NCI-H510A (cell line): ENCODE measurements around the gene LDB1.

Source experiments
- DNase-seq: peaks from one replicate; lab custom pipeline; 2025; lab: John Stamatoyannopoulos, UW

Gene LDB1, protein sequence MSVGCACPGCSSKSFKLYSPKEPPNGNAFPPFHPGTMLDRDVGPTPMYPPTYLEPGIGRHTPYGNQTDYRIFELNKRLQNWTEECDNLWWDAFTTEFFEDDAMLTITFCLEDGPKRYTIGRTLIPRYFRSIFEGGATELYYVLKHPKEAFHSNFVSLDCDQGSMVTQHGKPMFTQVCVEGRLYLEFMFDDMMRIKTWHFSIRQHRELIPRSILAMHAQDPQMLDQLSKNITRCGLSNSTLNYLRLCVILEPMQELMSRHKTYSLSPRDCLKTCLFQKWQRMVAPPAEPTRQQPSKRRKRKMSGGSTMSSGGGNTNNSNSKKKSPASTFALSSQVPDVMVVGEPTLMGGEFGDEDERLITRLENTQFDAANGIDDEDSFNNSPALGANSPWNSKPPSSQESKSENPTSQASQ

DNA sequence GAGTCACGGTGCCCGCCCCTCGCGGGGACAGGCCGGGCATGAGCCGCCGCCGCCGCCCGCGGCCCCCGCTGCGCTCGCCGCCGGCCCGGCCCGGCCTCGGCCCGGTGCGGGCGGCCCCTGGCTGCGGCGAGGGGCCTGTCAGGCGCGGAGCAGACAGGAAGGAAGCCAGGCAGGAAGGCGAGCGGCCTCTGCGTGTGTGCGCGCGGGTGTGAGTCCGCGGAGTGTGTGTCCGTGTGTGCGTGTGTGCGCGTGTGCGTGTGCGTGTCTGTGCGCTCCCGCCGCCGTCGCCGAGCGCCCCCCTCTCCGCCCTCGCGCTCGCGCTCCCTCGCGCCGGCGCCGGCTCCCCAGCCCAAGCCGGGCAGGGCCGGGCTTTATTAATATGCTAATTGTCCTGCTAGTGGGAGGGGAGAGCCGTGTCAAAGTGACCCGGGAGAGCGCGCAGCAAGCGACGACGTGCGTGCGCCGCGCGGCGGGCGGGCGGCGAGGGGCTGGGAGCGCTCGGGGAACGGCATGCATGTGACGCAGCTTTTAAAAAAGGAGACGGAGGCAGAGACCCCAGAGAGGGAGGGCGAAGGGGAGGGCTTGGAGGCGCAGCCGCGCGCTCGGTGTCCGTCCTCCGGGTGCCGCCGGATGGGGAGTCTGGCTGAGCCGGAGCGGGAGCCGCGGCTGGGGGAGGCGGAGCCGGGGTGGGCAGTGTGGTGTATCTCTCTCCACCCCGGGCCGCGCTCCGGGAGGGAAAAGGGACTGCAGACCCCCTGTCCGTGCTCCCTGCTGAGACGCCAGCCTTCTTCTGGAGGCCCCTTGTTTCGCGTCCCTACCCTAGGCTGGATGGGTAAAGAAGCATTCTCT lies at the start of gene LDB1:
Gene LDB1 (minus strand): TSS at position 227 of the 849 bp plus-strand sequence. CDS start 258 bp downstream, outside the sequence.
- DNase-seq, result peak; percentile 67

- DNase-seq, result no peak
These were observed 47.7 kb upstream of the LDB1 start for GRCh38 chr10:102167861-102168260.

GRCh38 chr10:102163342-102163989 lies 43.3 kb upstream of the LDB1 start:
- DNase-seq, result no peak

DNA sequence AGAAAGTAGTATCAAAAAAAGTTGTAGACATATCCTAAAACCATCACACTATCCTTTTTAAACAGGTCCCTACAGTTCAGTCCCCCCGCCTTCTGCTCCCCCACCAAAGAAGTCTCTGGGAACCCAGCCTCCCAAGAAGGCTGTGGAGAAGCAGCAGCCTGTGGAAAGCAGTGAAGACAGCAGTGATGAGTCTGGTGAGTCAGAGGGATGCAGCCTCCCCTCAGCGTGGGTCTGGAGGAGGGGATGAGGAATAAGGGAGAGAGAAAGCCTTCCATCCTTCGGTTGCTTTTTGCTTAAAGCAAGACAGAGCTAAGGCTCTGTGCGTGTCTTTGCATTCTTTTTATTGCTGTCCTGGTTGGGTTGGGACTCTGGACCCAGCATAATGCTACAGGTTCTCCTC lies 39.7 kb upstream of the LDB1 start:
- DNase-seq, result no peak

DNA sequence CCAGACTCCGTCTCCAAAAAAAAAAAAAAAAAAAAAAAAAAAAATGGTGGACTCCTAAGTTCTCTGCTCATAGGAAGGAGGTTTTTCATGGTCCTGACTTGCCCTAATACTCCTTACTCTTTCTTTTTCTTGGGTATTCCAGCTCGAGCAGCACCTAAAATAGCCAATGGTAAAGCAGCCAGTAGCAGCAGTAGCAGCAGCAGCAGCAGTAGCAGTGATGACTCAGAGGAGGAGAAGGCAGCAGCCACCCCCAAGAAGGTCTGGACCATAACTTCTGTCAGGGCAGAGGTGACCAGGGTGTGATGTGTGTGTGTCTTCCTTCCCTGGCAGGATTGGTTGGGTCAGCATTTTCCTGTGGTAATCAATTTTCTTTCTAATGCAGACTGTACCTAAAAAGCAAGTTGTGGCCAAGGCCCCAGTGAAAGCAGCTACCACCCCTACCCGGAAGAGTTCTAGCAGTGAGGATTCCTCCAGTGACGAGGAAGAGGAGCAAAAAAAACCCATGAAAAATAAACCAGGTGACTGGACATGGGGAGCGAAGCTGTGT lies 39.0 kb upstream of the LDB1 start:
- DNase-seq, result no peak

DNA sequence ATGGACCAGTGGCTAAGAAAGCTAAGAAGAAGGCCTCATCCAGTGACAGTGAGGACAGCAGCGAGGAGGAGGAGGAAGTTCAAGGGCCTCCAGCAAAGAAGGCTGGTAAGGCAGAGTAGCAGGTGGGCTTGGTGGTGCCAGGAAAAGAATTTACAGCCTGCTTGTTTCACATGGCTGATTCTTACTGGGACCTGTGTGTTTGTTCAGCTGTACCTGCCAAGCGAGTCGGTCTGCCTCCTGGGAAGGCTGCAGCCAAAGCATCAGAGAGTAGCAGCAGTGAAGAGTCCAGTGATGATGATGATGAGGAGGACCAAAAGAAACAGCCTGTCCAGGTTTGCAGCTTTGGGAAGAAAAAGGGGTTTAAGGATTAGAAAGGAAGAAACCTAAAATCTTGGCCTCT lies 37.1 kb upstream of the LDB1 start:
- DNase-seq, result peak; percentile 67

- DNase-seq, result no peak
These were observed 34.4 kb upstream of the LDB1 start for GRCh38 chr10:102154466-102155116.

GRCh38 chr10:102153093-102153620 lies 33.0 kb upstream of the LDB1 start:
- no peak for DNase-seq

DNA sequence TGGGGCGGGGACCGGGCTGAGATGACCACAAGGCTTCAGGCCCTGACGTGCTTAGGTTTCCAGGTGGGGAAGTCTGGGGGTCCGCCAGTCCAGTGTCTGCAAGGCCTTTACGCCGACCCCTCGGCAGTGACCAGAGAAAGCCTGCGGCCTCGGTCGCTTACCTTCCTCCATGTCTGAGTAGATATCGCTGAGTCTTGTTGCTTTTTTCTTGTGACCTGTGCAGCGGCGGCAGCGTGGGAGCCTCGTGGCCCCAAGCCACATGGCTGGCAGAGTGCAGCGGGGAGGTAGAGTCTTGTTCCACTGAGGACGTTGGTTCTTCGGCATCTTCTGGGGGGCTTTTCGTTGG lies 32.4 kb upstream of the LDB1 start:
- DNase-seq, result no peak

- DNase-seq, result peak; percentile 96
These were observed 31.8 kb upstream of the LDB1 start, which contains the start of gene NOLC1 for GRCh38 chr10:102151774-102152544. Gene NOLC1 (plus strand): TSS chr10:102152389. CDS start chr10:102152411, 22 bp downstream.

DNA sequence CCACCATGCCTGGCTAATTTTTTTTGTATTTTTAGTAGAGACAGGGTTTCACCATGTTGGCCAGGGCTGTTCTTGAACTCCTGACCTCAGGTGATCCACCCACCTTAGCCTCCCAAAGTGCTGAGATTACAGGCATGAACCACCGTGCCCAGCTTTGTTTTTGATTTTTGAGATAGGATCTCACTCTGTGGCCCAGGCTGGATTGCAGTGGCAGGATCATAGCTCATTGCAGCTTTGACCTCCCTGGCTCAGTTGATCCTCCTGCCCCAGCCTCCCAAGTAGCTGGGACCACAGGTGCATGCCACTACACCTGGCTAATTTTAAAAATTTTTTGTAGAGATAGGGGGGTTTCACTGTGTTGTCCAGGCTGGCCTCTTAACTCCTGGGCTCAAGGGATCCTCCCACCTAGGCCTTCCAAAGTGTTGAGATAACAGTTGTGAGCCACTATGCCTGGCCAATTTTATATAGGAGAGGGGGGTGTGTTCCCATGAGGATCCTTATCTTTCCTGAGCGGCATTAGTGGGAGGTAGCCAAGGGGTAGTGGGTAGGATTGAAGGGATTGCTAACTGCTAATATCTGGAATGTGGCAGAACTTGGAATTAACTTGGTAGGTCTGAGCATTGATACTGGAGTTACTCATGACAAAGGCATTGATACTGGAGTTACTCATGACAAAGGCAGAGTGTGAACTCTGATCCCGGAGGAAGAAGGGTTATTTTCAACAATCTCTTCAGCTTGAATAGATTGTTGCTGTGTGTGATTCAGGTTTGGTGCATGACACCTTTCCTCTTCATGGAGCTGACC lies 31.0 kb upstream of the LDB1 start:
- DNase-seq, result no peak

GRCh38 chr10:102148275-102148674 lies 28.1 kb upstream of the LDB1 start:
- DNase-seq, result no peak

GRCh38 chr10:102147561-102147960 lies 27.4 kb upstream of the LDB1 start:
- DNase-seq, result no peak

- no peak for DNase-seq
These were observed 26.8 kb upstream of the LDB1 start for GRCh38 chr10:102146971-102147428.

DNA sequence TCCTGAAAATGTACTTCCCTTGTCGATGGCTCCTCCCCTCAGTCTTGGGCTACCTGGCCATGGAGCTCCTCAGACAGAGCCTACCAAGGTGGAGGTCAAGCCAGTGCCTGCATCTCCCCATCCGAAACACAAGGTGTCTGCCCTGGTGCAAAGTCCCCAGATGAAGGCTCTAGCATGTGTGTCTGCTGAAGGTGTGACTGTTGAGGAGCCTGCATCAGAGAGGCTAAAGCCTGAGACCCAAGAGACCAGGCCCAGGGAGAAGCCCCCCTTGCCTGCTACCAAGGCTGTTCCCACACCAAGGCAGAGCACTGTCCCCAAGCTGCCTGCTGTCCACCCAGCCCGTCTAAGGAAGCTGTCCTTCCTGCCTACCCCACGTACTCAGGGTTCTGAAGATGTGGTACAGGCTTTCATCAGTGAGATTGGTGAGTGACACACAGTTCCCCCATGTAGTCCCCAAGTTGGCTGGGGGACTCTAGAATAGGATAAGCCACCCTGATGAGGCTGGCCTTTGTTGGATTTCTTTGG lies 21.5 kb upstream of the LDB1 start:
- no peak for DNase-seq

DNA sequence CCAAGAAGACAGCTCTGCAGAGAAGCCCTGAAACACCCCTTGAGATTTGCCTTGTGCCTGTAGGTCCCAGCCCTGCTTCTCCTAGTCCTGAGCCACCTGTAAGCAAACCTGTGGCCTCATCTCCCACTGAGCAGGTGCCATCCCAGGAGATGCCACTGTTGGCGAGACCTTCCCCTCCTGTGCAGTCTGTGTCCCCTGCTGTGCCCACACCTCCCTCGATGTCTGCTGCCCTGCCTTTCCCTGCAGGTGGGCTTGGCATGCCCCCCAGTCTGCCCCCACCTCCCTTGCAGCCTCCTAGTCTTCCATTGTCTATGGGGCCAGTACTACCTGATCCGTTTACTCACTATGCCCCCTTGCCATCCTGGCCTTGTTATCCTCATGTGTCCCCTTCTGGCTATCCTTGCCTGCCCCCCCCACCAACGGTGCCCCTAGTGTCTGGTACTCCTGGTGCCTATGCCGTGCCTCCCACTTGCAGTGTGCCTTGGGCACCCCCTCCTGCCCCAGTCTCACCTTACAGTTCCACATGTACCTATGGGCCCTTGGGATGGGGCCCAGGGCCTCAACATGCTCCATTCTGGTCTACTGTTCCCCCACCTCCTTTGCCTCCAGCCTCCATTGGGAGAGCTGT lies 20.9 kb upstream of the LDB1 start:
- DNase-seq, result no peak

DNA sequence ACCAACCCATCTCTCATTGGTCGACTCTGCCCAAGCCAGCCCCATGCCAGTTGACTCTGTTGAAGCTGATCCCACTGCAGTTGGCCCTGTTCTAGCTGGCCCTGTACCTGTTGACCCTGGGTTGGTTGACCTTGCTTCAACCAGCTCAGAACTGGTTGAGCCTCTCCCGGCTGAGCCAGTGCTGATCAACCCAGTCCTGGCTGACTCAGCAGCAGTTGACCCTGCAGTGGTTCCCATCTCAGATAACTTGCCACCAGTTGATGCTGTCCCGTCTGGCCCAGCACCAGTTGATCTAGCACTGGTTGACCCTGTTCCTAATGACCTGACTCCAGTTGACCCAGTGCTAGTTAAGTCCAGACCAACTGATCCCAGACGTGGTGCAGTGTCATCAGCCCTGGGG lies 20.1 kb upstream of the LDB1 start:
- DNase-seq, result no peak

DNA sequence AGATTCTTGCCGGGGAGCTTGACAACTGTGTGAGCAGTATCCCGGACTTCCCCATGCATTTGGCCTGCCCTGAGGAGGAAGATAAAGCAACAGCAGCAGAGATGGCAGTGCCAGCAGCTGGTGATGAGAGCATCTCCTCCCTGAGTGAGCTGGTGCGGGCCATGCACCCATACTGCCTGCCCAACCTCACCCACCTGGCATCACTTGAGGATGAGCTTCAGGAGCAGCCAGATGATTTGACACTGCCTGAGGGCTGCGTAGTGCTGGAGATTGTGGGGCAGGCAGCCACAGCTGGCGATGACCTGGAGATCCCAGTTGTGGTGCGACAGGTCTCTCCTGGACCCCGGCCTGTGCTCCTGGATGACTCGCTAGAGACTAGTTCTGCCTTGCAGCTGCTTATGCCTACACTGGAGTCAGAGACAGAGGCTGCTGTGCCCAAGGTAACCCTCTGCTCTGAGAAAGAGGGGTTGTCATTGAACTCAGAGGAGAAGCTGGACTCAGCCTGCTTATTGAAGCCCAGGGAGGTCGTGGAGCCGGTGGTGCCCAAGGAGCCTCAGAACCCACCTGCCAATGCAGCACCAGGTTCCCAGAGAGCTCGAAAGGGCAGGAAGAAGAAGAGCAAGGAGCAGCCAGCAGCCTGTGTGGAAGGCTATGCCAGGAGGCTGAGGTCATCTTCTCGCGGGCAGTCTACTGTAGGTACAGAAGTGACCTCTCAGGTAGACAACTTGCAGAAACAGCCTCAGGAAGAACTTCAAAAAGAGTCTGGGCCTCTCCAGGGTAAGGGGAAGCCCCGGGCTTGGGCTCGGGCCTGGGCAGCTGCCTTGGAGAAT lies 19.3 kb upstream of the LDB1 start:
- no peak for DNase-seq
